Tibial nerve (tissue), 4 donors: ENCODE results near the gene SLC4A3.

ENCODE experiments used
- CTCF ChIP-seq, 5 experiments: fragments of 200-600 bp in 3 of 5; fragments of 450-650 bp in 2 of 5; sonication (generic) in 3 of 5; IDR thresholded peaks; one replicate each; pipeline ENCODE4 v1.5.1; 2016 to 2019; ENCODE audit warnings: antibody characterized with exemption in 5 of 5, mild to moderate bottlenecking in 3 of 5, moderate library complexity in 2 of 5
- EP300 ChIP-seq, 2 donors: sonication (generic); formaldehyde crosslinking; IDR thresholded peaks; one replicate each; pipeline ENCODE4 v1.6.1; 2017; ENCODE audit warnings: antibody characterized with exemption in 2 of 2, mild to moderate bottlenecking in 1 of 2

- TF ChIP-seq CTCF (IDR thresholded peaks at IDR 0.05) (no peak), EP300 (IDR thresholded peaks at IDR 0.05) (no peak)
These were observed 61.4 kb downstream of the SLC4A3 start for GRCh38 chr2:219688560-219689445.
